ENCODE data around the gene ULK4. TPM values are rescaled to one million over a fixed set of nuclear protein-coding genes. Genes with fewer than 3 reads are reported as not detected.

The ULK4 gene
- total RNA-seq, 4 donors from 2014 or later, result 2.0 to 3.0 (median 2.3) TPM

- Histone ChIP-seq H3K27me3 (no peaks in the 10 kb centered on the region), H3K4me3 (no peak overlapping the region), H3K36me3 (no peaks in the 10 kb centered on the region), H3K27ac (no peak overlapping the region), H3K9me3 (no peaks in the 10 kb centered on the region), H3K4me1 (no peaks in the 10 kb centered on the region)
- no peak for TF ChIP-seq CTCF (IDR thresholded peaks at IDR 0.05 in 4 of 5, conservative IDR thresholded peaks at IDR 0.05 in 1 of 5)
- TF ChIP-seq POLR2A (IDR thresholded peaks at IDR 0.05), result no peak
- in situ Hi-C loops (cut with MboI; ENCODE audit: low sequenced_read_pairs in 4 of 4) (no loop called here), intact Hi-C loops (cut with DNase I; ENCODE audit: low total_unique reads) (no loop called here)
- ATAC-seq, result no peak
- no peak for DNase-seq
Measured at GRCh38 chr3:41836360-41837134, 125.4 kb downstream of the ULK4 start.

- Histone ChIP-seq H3K36me3 (no peaks in the 10 kb centered on the region), H3K27ac (no peak overlapping the region), H3K9me3 (no peaks in the 10 kb centered on the region), H3K27me3 (no peaks in the 10 kb centered on the region), H3K4me1 (no peaks in the 10 kb centered on the region), H3K4me3 (no peak overlapping the region)
- TF ChIP-seq CTCF (IDR thresholded peaks at IDR 0.05 in 4 of 5, conservative IDR thresholded peaks at IDR 0.05 in 1 of 5) (no peak), POLR2A (IDR thresholded peaks at IDR 0.05) (no peak)
- in situ Hi-C loops (cut with MboI; ENCODE audit: low sequenced_read_pairs in 4 of 4), result no loop called here
- ATAC-seq (no peak), DNase-seq (no peak)
- intact Hi-C loops (cut with DNase I; ENCODE audit: low total_unique reads), result no loop called here
Measured at GRCh38 chr3:41833628-41834027, 128.3 kb downstream of the ULK4 start.

- no peak overlapping the region for H3K4me3 ChIP-seq
- intact Hi-C loops (cut with DNase I; ENCODE audit: low total_unique reads) (no loop called here), in situ Hi-C loops (cut with MboI; ENCODE audit: low sequenced_read_pairs in 4 of 4) (no loop called here)
- no peak for ATAC-seq
- no peaks in the 10 kb centered on the region for H3K36me3 ChIP-seq
- no peaks in the 10 kb centered on the region for H3K9me3 ChIP-seq
- DNase-seq, result no peak
- H3K4me1 ChIP-seq, result no peaks in the 10 kb centered on the region
- no peak overlapping the region for H3K27ac ChIP-seq
- no peaks in the 10 kb centered on the region for H3K27me3 ChIP-seq
- no peak for TF ChIP-seq POLR2A (IDR thresholded peaks at IDR 0.05)
- no peak for TF ChIP-seq CTCF (IDR thresholded peaks at IDR 0.05 in 4 of 5, conservative IDR thresholded peaks at IDR 0.05 in 1 of 5)
Measured at GRCh38 chr3:41819236-41819635, 142.7 kb downstream of the ULK4 start.

GRCh38 chr3:41808618-41809017, 153.3 kb downstream of the ULK4 start:
- H3K27me3 ChIP-seq, result no peaks in the 10 kb centered on the region
- in situ Hi-C loops (cut with MboI; ENCODE audit: low sequenced_read_pairs in 4 of 4), result no loop called here
- intact Hi-C loops (cut with DNase I; ENCODE audit: low total_unique reads), result no loop called here

More at GRCh38 chr3:41808618-41809017, 153.3 kb downstream of the ULK4 start:
- H3K27ac ChIP-seq, result no peak overlapping the region
- H3K9me3 ChIP-seq, result no peaks in the 10 kb centered on the region
- DNase-seq, result no peak
- H3K36me3 ChIP-seq, result no peaks in the 10 kb centered on the region
- no peak overlapping the region for H3K4me3 ChIP-seq
- ATAC-seq, result no peak
- H3K4me1 ChIP-seq, result no peaks in the 10 kb centered on the region
- TF ChIP-seq CTCF (IDR thresholded peaks at IDR 0.05 in 4 of 5, conservative IDR thresholded peaks at IDR 0.05 in 1 of 5), result no peak

All from gastrocnemius medialis (tissue), 4 donors.